Activated CD4-positive, alpha-beta T cell treated with anti-CD3 and anti-CD28 coated beads, Interleukin-2, amount 10 ng/mL, durations not matched to agents 7 days and 5 days (primary cell): Measurements from ENCODE around the gene PARD3B. TPM values are rescaled to one million over a fixed set of nuclear protein-coding genes. Genes with fewer than 3 reads are reported as not detected.

Experiments
- CTCF ChIA-PET: fragments of 350-600 bp; sonication (Branson Sonifier 250); formaldehyde crosslinking; loops from one replicate; lab custom pipeline; 2021; ENCODE audit warnings: antibody characterized with exemption; lab: Charles Lee
- POLR2A ChIA-PET: fragments of 350-600 bp; sonication (Branson Sonifier 250); formaldehyde crosslinking; loops from one replicate; lab custom pipeline; 2021; ENCODE audit warnings: antibody characterized with exemption; lab: Charles Lee
- DNase-seq: peaks from one replicate; pipeline ENCODE4 v3.0.0-alpha.2; 2020
- H3K27ac Mint-ChIP-seq: one replicate; pipeline ENCODE4 v1.8.0; 2021; ENCODE audit warnings: mild to moderate bottlenecking, moderate library complexity, mixed read lengths
- H3K27me3 Mint-ChIP-seq: one replicate; pipeline ENCODE4 v1.8.0; 2021; ENCODE audit warnings: mixed read lengths
- H3K36me3 Mint-ChIP-seq: one replicate; pipeline ENCODE4 v1.8.0; 2021; ENCODE audit warnings: low read depth, mixed read lengths
- H3K4me1 Mint-ChIP-seq: one replicate; pipeline ENCODE4 v1.8.0; 2021; ENCODE audit warnings: mixed read lengths
- H3K4me3 Mint-ChIP-seq: one replicate; pipeline ENCODE4 v1.8.0; 2021; ENCODE audit warnings: mild to moderate bottlenecking, moderate library complexity, mixed read lengths
- H3K9me3 Mint-ChIP-seq: one replicate; pipeline ENCODE4 v1.8.0; 2021; ENCODE audit warnings: mixed read lengths
- total RNA-seq, 2 experiments: library from RNA; stranded (reverse); gene quantifications; one replicate each; pipeline ENCODE4 v1.2.3, GENCODE V29; 2021

PARD3B gene
- total RNA-seq, 2 experiments from 2014 or later: 0.50 to 0.77 TPM

GRCh38 chr2:205232086-205232485, 686.8 kb downstream of the PARD3B start:
- H3K4me1 Mint-ChIP-seq: peaks cover 4% of the 10 kb centered on the region
- no peak overlapping the region for H3K4me3 Mint-ChIP-seq
- peaks cover 7% of the 10 kb centered on the region for H3K9me3 Mint-ChIP-seq
- no peaks in the 10 kb centered on the region for H3K27me3 Mint-ChIP-seq
- ChIA-PET POLR2A (no interaction called here), CTCF (no interaction called here)
- DNase-seq: no peak
- no peak overlapping the region for H3K27ac Mint-ChIP-seq
- H3K36me3 Mint-ChIP-seq: peaks cover 4% of the 10 kb centered on the region

DNA sequence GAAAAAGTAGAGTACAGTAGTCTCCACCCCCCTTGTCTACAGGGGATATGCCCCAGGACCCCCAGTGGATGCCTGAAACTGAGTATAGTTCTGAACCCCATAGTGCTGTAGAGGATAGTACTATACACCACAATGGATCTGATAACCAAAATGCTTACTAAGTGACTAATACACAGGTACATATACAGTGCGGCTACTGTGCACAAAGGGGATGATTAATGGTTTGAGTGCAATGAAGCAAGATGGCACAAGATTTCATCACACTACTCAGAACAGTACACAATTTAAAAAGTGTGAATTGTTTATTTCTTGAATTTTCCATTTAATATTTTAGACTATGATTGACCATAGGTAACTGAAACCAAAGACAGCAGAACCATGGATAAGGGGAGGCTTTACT, 690.2 kb downstream of the PARD3B start:
- CTCF ChIA-PET: no interaction called here
- H3K27ac Mint-ChIP-seq: no peak overlapping the region

DNA sequence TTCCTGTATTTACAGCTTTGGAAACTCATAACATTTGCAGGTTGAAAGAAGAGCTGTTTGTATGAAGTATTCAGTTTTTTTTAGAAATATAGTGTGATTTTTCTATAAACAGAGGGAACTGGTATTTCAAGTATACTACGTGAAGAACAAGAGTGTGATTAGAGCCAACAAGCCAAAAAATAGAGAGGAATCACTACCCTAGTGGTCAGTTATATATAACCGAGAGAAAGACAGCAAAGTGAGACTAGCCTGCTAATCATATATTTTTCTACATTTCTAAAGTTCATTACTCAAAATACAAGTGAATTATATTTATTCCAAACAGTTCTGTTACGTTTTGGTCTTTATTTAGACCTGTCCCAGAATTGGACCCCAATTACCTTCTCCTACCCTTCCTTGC, 692.2 kb downstream of the PARD3B start:
- DNase-seq: no peak
- ChIA-PET POLR2A (no interaction called here), CTCF (no interaction called here)
- Mint-ChIP-seq H3K4me1 (peaks cover 4% of the 10 kb centered on the region), H3K9me3 (no peaks in the 10 kb centered on the region), H3K27ac (no peak overlapping the region), H3K36me3 (no peaks in the 10 kb centered on the region), H3K27me3 (no peaks in the 10 kb centered on the region), H3K4me3 (no peak overlapping the region)

More for the DNA sequence above, 690.2 kb downstream of the PARD3B start:
- Mint-ChIP-seq H3K4me1 (peaks cover 4% of the 10 kb centered on the region), H3K4me3 (no peak overlapping the region), H3K27me3 (no peaks in the 10 kb centered on the region), H3K36me3 (peaks cover 4% of the 10 kb centered on the region), H3K9me3 (peaks cover 5% of the 10 kb centered on the region)
- DNase-seq: no peak
- POLR2A ChIA-PET: no interaction called here

- H3K27me3 Mint-ChIP-seq: peaks cover 5% of the 10 kb centered on the region
- no peak overlapping the region for H3K27ac Mint-ChIP-seq
- H3K4me1 Mint-ChIP-seq: no peaks in the 10 kb centered on the region
- no peak overlapping the region for H3K4me3 Mint-ChIP-seq
- H3K9me3 Mint-ChIP-seq: peaks cover 3% of the 10 kb centered on the region
- ChIA-PET POLR2A (no interaction called here), CTCF (interaction anchor here (1.1 kb wide), 1 partner anchor 35 kb away, joined by 3 read pairs; no protein-coding TSS in a partner anchor)
- no peaks in the 10 kb centered on the region for H3K36me3 Mint-ChIP-seq
- DNase-seq: no peak
Observed at GRCh38 chr2:205245001-205245400, 699.7 kb downstream of the PARD3B start.

DNA sequence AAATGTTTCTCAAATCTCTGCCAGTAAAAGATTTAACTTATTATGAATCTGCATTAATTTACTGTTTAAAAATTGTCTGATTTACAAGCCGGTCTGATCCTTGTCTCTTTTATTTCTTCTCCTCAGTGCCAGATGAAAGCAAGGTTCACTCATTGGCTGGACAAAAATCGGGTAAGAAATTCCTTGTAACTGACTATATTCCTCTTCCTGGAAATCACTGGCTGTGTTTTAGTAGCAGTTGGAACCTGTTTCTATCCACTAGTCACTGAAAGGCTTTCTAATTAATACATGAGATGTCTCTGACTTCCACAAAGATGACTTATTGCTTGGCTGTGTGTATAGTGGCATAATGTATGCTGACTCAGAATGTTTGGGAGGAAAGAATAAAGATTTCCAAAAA, 700.4 kb downstream of the PARD3B start:
- Mint-ChIP-seq H3K4me1 (no peaks in the 10 kb centered on the region), H3K27ac (no peak overlapping the region), H3K27me3 (peaks cover 5% of the 10 kb centered on the region), H3K36me3 (no peaks in the 10 kb centered on the region), H3K4me3 (no peak overlapping the region), H3K9me3 (peaks cover 3% of the 10 kb centered on the region)
- no peak for DNase-seq
- ChIA-PET CTCF (interaction anchor here (1.1 kb wide), 1 partner anchor 34 kb away, joined by 3 read pairs; no protein-coding TSS in a partner anchor), POLR2A (no interaction called here)

DNA sequence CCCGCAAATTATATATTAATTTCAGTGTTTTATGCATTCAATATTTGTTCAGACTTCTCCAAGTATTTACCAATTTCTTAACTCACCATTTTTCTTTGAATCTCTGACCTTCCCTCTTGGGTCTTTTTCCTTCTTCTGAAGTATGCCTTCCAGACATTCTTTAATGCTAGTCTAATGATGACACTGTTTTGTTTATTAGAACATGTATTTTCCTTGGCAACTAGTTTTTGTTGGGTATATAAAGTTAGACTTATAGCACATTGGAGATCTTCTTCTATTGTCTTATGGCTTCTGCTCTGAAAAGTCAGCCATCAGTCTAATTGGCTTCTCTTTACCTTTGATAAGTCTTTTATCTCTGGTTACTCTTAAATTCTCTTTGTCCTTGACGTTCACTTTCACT, 713.8 kb downstream of the PARD3B start:
- DNase-seq: no peak
- no peaks in the 10 kb centered on the region for H3K4me1 Mint-ChIP-seq
- POLR2A ChIA-PET: no interaction called here
- peaks cover 16% of the 10 kb centered on the region for H3K9me3 Mint-ChIP-seq
- H3K4me3 Mint-ChIP-seq: no peak overlapping the region
- CTCF ChIA-PET: no interaction called here
- H3K27me3 Mint-ChIP-seq: peaks cover 18% of the 10 kb centered on the region
- H3K36me3 Mint-ChIP-seq: peaks cover 2% of the 10 kb centered on the region
- no peak overlapping the region for H3K27ac Mint-ChIP-seq

DNA sequence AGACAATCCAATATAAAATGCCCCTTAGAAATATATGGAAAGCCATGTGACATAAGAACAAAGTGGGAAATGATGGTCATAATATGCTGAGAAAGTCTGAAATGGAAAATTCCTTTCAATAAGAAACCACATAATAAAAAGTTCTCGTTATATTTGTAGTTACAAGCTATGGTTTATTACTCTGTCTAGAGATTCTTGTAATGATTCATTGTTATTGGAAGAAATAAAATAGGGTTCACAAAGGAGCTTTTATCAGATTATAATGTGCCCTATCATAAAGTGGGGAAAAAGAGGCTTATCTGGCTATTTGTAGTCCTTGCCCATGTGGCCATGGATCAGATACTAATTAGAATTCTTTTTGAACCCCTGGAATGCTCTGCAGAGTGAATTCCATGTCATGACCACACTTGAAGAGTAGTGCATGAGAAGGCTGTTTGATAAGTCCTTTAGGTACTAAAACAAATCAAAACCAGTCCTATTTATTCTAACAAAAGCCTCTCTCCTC, 716.3 kb downstream of the PARD3B start:
- DNase-seq: no peak
- CTCF ChIA-PET: interaction anchor here (0.5 kb wide), 1 partner anchor 585 kb away, joined by 3 read pairs; no protein-coding TSS in a partner anchor
- H3K9me3 Mint-ChIP-seq: peaks cover 12% of the 10 kb centered on the region
- H3K27me3 Mint-ChIP-seq: peaks cover 22% of the 10 kb centered on the region
- POLR2A ChIA-PET: no interaction called here
- H3K4me1 Mint-ChIP-seq: no peaks in the 10 kb centered on the region
- no peak overlapping the region for H3K27ac Mint-ChIP-seq
- peaks cover 2% of the 10 kb centered on the region for H3K36me3 Mint-ChIP-seq
- H3K4me3 Mint-ChIP-seq: no peak overlapping the region

DNA sequence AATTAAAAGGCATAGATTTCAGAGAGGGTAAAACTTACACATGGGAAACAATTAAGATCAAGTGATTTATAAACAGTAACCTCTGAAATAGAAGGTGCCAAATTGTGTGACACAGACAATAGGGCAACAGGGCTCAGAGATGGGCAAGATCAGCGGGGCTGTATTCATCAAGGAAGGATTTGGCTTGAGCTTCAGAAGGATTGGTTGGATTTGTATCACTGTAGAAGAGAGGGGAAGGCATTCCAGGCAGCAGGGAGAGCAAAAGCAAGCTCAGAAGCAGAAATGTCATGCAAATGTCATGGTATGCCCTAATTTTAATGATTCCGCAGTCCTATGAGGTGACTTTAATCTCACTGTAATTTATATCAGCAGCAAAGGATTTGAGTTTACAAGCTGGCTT, 722.0 kb downstream of the PARD3B start:
- ChIA-PET CTCF (no interaction called here), POLR2A (no interaction called here)
- no peak for DNase-seq
- Mint-ChIP-seq H3K4me3 (no peak overlapping the region), H3K4me1 (no peaks in the 10 kb centered on the region), H3K27ac (no peak overlapping the region), H3K9me3 (no peaks in the 10 kb centered on the region), H3K27me3 (peaks cover 13% of the 10 kb centered on the region), H3K36me3 (peaks cover 2% of the 10 kb centered on the region)

GRCh38 chr2:205270689-205271088, 725.4 kb downstream of the PARD3B start:
- CTCF ChIA-PET: interaction anchor here (0.6 kb wide), 1 partner anchor 27 kb away, joined by 4 read pairs; no protein-coding TSS in a partner anchor
- H3K4me3 Mint-ChIP-seq: no peak overlapping the region

GRCh38 chr2:205273148-205273547, 727.9 kb downstream of the PARD3B start:
- no peaks in the 10 kb centered on the region for H3K4me1 Mint-ChIP-seq
- CTCF ChIA-PET: no interaction called here
- no peak overlapping the region for H3K4me3 Mint-ChIP-seq
- no peak for DNase-seq
- peaks cover 11% of the 10 kb centered on the region for H3K27me3 Mint-ChIP-seq
- POLR2A ChIA-PET: interaction anchor here (0.6 kb wide), 1 partner anchor 1881 kb away, joined by 5 read pairs; no protein-coding TSS in a partner anchor
- no peak overlapping the region for H3K27ac Mint-ChIP-seq
- H3K9me3 Mint-ChIP-seq: peaks cover 5% of the 10 kb centered on the region
- H3K36me3 Mint-ChIP-seq: no peaks in the 10 kb centered on the region

More at GRCh38 chr2:205270689-205271088, 725.4 kb downstream of the PARD3B start:
- DNase-seq: no peak
- POLR2A ChIA-PET: no interaction called here
- Mint-ChIP-seq H3K4me1 (no peaks in the 10 kb centered on the region), H3K27me3 (peaks cover 6% of the 10 kb centered on the region), H3K27ac (no peak overlapping the region), H3K36me3 (no peaks in the 10 kb centered on the region), H3K9me3 (no peaks in the 10 kb centered on the region)

DNA sequence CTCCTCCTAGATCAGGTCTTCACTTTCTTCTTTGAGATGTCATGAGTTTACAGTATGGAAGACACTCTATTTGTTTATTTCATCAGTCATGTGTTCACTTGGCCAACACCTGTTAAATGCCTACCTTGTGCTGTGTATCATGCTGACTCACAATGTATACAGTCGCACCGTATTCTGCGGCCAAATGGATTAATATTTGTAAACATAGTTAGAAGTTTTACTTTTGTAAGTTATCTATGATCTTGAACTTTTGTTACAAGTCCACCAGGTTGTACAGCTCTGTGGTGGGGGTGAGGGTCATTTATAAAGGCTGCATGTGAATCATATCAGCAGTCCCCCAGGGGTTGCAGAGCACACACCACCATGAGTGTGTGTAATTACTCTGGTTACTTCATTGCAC, 728.4 kb downstream of the PARD3B start:
- H3K4me1 Mint-ChIP-seq: no peaks in the 10 kb centered on the region
- DNase-seq: no peak
- H3K27me3 Mint-ChIP-seq: peaks cover 11% of the 10 kb centered on the region
- CTCF ChIA-PET: no interaction called here
- H3K27ac Mint-ChIP-seq: no peak overlapping the region
- POLR2A ChIA-PET: interaction anchor here (0.6 kb wide), 1 partner anchor 1882 kb away, joined by 5 read pairs; no protein-coding TSS in a partner anchor
- H3K4me3 Mint-ChIP-seq: no peak overlapping the region
- H3K9me3 Mint-ChIP-seq: peaks cover 6% of the 10 kb centered on the region
- no peaks in the 10 kb centered on the region for H3K36me3 Mint-ChIP-seq

DNA sequence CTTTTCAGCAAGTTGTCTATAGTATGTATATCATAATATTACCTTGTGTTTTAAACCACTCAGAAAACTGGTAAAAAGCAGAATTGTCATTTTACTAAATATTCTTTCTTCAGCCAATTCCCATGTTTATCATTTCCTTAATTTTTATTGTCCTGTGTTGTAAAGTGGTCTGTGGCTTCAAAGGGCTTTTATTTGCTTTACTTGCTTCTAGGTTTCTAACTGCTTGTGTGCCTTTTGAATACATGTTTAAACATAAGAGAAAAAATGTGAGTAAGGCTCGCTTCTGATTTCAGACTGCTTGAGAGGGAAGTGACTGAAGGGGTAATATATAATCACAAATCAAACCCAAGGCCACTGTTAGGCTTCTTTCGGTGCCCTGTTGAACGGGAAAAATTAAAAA, 729.5 kb downstream of the PARD3B start:
- Mint-ChIP-seq H3K27me3 (peaks cover 11% of the 10 kb centered on the region), H3K4me1 (no peaks in the 10 kb centered on the region), H3K36me3 (no peaks in the 10 kb centered on the region), H3K9me3 (peaks cover 6% of the 10 kb centered on the region), H3K27ac (no peak overlapping the region), H3K4me3 (no peak overlapping the region)
- DNase-seq: no peak
- ChIA-PET POLR2A (no interaction called here), CTCF (no interaction called here)

GRCh38 chr2:205276116-205276777, 731.0 kb downstream of the PARD3B start:
- Mint-ChIP-seq H3K4me3 (no peak overlapping the region), H3K36me3 (no peaks in the 10 kb centered on the region)

More at GRCh38 chr2:205276116-205276777, 731.0 kb downstream of the PARD3B start:
- H3K4me1 Mint-ChIP-seq: no peaks in the 10 kb centered on the region
- H3K27ac Mint-ChIP-seq: no peak overlapping the region
- ChIA-PET CTCF (interaction anchor here (0.6 kb wide), 1 partner anchor 1295 kb away, joined by 3 read pairs; no protein-coding TSS in a partner anchor), POLR2A (no interaction called here)
- H3K27me3 Mint-ChIP-seq: peaks cover 11% of the 10 kb centered on the region
- no peak for DNase-seq
- peaks cover 6% of the 10 kb centered on the region for H3K9me3 Mint-ChIP-seq
